Occipital lobe (tissue), 2 donors: ENCODE results near the gene COQ4. TPM values are rescaled to one million over a fixed set of nuclear protein-coding genes. Genes with fewer than 3 reads are reported as not detected.
"Not testable (repeated sequence)": the region's sequence is repeated elsewhere in the genome, so short reads cannot be mapped to it uniquely, and the experiment has no call there.

Experiments
- DNase-seq: peaks from one replicate; lab custom pipeline; 2025; lab: John Stamatoyannopoulos, UW
- total RNA-seq: library from RNA; depleted of rRNA; stranded (reverse); fragments of >200 nt; gene quantifications from one replicate; pipeline ENCODE4 v1.2.3, GENCODE V29; 2014

COQ4 gene
- 19.5 TPM for total RNA-seq

- peak; percentile 91 for DNase-seq
Measured at GRCh38 chr9:128322404-128323211, at the start of gene COQ4, which contains the start of gene TRUB2. TSS of gene COQ4 (plus strand) at chr9:128322839. CDS start at chr9:128322859, 20 bp downstream. TSS of gene TRUB2 (minus strand) at chr9:128322447. CDS start at chr9:128322408, 39 bp downstream.

GRCh38 chr9:128274245-128274644 lies 48.4 kb upstream of the COQ4 start:
- DNase-seq, result no peak

- no peak for DNase-seq
Measured at GRCh38 chr9:128275198-128276007, 47.2 kb upstream of the COQ4 start, which contains the start of gene GOLGA2. TSS of gene GOLGA2 (minus strand) at chr9:128276007. CDS start at chr9:128275976, 31 bp downstream.

- peak; percentile 97 for DNase-seq
Measured at GRCh38 chr9:128276008-128276573, 46.5 kb upstream of the COQ4 start, which contains the start of gene SWI5. TSS of gene SWI5 (plus strand) at chr9:128276276.

- no peak for DNase-seq
Measured at GRCh38 chr9:128276574-128277270, 45.9 kb upstream of the COQ4 start.

DNA sequence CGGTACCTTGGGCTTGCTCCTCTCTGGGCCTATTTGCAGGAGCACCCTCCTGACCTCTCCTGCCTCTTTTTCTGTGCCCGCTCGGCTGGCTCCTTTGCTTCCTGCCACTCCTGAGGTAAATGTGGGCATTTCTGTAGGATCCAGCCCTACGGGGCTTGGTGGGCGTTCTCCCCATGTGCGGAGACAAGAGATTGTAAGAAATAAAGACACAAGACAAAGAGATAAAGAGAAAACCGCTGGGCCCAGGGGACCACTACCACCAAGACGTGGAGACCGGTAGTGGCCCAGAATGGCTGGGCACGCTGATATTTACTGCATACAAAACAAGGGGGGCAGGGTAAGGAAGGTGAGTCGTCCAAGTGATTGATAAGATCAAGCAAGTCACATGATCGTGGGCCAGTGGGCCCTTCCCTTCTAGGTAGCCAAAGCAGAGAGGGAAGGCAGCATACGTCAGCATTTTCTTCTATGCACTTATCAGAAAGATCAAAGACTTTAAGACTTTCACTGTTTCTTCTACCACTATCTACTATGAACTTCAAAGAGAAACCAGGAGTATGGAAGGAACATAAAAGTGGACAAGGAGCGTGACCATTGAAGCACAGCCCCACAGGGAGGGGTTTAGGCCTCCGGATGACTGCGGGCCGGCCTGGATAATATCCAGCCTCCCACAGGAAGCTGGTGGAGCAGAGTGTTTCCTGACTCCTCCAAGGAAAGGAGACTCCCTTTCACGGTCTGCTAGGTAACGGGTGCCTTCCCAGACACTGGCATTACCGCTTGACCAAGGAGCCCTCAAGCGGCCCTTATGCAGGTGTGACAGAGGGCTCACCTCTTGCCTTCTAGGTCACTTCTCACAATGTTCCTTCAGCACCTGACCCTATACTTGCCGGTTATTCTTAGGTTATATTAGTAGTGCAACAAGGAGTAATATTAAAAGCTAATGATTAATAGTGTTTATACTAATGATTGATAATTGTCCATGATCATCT lies 43.3 kb upstream of the COQ4 start:
- not testable (repeated sequence) for DNase-seq

DNA sequence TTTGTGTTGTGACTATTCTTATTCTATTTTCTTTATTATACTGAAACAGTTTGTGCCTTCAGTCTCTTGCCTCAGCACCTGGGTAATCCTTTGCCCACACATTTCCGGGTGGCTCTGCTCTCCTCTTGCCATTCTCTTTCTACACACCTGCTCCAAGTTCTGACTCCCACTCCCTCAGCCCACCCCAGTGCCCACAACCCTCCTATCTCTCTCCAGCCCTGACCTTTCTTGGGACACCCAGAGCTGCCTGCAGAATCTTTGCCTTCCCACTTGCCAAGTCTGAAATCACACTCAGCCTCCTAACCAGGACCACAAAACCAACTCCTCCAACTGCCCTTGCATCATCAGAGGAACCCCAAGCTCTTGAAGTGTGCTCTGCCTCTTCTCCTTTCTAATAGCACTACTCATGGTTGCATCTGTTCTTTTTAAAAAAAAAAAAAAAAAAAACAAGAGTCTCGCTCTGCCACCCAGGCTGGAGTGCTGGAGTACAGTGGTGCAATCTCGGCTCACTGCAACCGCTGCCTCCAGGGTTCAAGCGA lies 42.5 kb upstream of the COQ4 start:
- no peak for DNase-seq

- no peak for DNase-seq
Measured at GRCh38 chr9:128282500-128282899, 40.1 kb upstream of the COQ4 start.

GRCh38 chr9:128285033-128285784 lies 37.4 kb upstream of the COQ4 start:
- DNase-seq, result no peak

- peak; percentile 38 for DNase-seq
Measured at GRCh38 chr9:128286440-128286839, 36.2 kb upstream of the COQ4 start.

GRCh38 chr9:128288273-128289004 lies 34.2 kb upstream of the COQ4 start:
- DNase-seq, result no peak

DNA sequence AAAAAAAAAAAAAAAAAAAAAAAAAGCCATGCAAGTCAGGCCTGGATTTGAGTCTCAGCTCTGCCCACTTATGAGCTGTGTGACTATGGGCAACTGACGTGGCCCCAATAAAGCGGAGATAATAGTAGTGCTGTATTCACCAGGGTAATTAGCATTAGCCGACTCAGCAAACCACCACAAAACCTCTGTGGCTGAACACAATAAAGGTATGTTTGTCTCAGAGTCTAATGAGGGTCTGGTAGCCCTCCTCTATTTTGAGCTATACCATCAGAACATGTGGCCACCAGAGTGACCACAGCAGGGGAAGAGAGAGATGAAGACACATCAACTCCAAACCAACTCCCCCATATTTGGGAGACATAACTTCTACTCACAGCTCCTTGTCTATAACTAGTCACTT lies 30.6 kb upstream of the COQ4 start:
- no peak for DNase-seq

GRCh38 chr9:128293091-128293490 lies 29.5 kb upstream of the COQ4 start:
- no peak for DNase-seq

DNA sequence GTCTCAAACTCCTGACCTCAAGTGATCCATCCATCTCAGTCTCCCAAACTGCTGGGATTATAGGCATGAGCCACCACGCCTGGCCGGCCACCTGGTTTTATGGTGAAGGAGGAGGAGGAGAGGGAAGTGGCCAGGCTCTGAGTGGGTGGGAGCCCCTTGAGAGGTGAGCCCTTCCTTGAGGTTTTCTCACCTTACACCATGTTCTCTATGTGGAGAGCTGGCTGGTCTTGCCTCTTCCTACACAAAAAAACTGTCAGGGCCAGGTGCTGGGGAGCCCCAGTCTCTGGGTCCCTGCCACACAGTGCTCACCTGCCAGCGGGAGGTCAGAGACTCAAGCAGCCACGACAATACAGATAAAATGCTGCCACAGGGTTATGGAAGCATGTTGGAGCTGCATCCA lies 28.5 kb upstream of the COQ4 start:
- no peak for DNase-seq

DNA sequence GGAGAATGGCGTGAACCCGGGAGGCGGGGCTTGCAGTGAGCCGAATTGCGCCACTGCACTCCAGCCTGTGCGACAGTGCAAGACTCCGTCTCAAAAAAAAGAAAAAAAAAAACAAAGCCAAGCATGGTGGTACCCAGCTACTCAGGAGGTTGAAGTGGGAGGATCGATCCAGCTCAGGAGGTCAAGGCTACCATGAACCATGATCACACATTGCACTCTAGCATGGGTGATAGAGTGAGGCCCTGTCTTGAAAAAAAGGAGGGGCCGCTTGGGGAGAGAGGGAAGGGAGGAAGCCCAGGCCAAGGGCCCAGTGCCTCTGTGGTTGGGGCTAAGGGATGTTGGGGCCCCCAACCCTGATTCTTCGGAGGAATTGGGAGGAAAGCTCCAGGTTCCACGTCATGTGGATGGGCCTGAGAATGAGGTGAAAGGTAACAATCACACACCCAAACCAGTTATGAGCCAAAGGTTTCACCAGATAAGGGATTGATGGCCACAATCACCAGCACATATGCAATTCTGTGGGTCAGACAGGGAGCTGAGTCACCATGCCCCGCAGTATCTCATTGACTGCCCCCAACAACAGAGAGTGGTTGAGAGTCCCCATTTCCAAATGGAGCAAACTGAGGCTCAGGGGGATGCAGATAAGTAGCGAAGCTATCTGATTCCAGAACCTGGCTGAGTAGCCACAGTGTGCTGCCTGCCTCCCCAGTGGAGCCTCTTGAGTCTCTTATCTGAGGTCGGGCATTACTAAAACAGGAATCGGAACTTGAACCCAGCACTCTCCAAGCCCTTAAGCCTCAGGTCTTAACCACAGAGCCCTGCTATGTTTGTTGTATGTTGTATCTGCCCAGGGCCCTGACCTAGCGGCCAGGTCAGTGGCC lies 26.1 kb upstream of the COQ4 start:
- DNase-seq, result no peak

DNA sequence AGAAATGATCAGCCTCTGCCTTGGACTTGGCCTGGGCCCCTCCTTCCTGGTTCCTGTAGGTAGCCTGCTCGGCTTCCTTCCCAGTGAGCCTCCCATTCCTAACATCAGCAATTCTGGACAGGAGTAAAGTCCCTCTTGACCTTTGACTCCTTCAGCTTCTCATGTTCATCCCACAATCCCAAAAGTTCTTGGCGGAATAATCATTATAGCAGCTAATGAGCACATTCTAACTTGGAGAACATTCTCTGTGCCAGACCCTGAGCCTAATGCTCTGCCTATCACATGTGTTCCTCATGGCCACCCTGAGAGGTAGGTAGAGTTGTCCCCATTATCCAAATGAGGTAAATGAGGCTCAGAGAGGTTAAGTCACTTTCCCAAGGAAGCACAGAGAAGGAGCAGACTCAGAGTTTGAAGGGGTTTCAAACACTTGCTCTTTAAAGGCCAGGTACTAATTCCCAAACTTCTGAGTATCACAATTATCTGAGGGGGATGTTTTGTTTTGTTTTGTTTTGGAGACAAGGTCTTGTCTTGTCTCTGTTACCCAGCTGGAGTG lies 25.3 kb upstream of the COQ4 start:
- no peak for DNase-seq
